H9 (cell line): ENCODE results near the gene MS4A6E. TPM values are rescaled to one million over a fixed set of nuclear protein-coding genes. Genes with fewer than 3 reads are reported as not detected.

Experiments used
- DNase-seq: peaks from one replicate; pipeline ENCODE4 v3.0.0-alpha.2; 2017
- H2AFZ ChIP-seq: one replicate; pipeline ENCODE4 v1.6.1; 2013; ENCODE audit warnings: mild to moderate bottlenecking, low read length, control low read depth, moderate library complexity
- H2AK5ac ChIP-seq: 2 replicates; pipeline ENCODE4 v1.6.1; 2013; ENCODE audit warnings: low read length, control low read depth, mixed read lengths; ENCODE audit not compliant: insufficient read length
- H2BK120ac ChIP-seq: one replicate; pipeline ENCODE4 v1.6.1; 2013; ENCODE audit warnings: low read depth, mild to moderate bottlenecking, low read length, control low read depth, inconsistent platforms; ENCODE audit not compliant: poor library complexity, severe bottlenecking
- H2BK12ac ChIP-seq: 2 replicates; pipeline ENCODE4 v1.6.1; 2013; ENCODE audit warnings: low read length, control low read depth, mixed read lengths, low read depth; ENCODE audit not compliant: insufficient read length
- H2BK15ac ChIP-seq: 2 replicates; pipeline ENCODE4 v1.6.1; 2013; ENCODE audit warnings: low read depth, low read length, control low read depth
- H2BK20ac ChIP-seq: one replicate; pipeline ENCODE4 v1.6.1; 2013; ENCODE audit warnings: low read depth, mild to moderate bottlenecking, low read length, control low read depth, inconsistent platforms; ENCODE audit not compliant: poor library complexity, severe bottlenecking
- H2BK5ac ChIP-seq: 2 replicates; pipeline ENCODE4 v1.6.1; 2013; ENCODE audit warnings: low read length, control low read depth, mixed read lengths; ENCODE audit not compliant: insufficient read length
- H3K14ac ChIP-seq: 2 replicates; pipeline ENCODE4 v1.6.1; 2013; ENCODE audit warnings: low read length, control low read depth; ENCODE audit not compliant: insufficient read depth
- H3K18ac ChIP-seq: 2 replicates; pipeline ENCODE4 v1.6.1; 2013; ENCODE audit warnings: low read depth, mild to moderate bottlenecking, mixed read lengths, low read length, control low read depth; ENCODE audit not compliant: insufficient read length
- H3K23ac ChIP-seq: 2 replicates; pipeline ENCODE4 v1.6.1; 2013; ENCODE audit warnings: low read length, control low read depth, mixed read lengths, low read depth; ENCODE audit not compliant: insufficient read length
- H3K23me2 ChIP-seq: 2 replicates; pipeline ENCODE4 v1.6.1; 2013; ENCODE audit warnings: low read depth, mild to moderate bottlenecking, mixed read lengths, low read length, control low read depth; ENCODE audit not compliant: insufficient read length, poor library complexity, severe bottlenecking
- H3K27ac ChIP-seq: 2 replicates; pipeline ENCODE4 v1.5.1; 2013; ENCODE audit warnings: low read length, control low read depth, mixed read lengths, low read depth; ENCODE audit not compliant: insufficient read length
- H3K27me3 ChIP-seq: 2 replicates; pipeline ENCODE4 v1.6.1; 2013; ENCODE audit warnings: low read length, control low read depth, inconsistent platforms; ENCODE audit not compliant: insufficient read depth
- H3K4ac ChIP-seq: 2 replicates; pipeline ENCODE4 v1.6.1; 2013; ENCODE audit warnings: low read depth, mild to moderate bottlenecking, control low read depth, inconsistent platforms, low read length, moderate library complexity
- H3K4me1 ChIP-seq: 2 replicates; pipeline ENCODE4 v1.6.1; 2013; ENCODE audit warnings: low read length, control low read depth, inconsistent platforms; ENCODE audit not compliant: insufficient read depth
- H3K4me2 ChIP-seq: 2 replicates; pipeline ENCODE4 v1.6.1; 2013; ENCODE audit warnings: low read length, control low read depth, mixed read lengths; ENCODE audit not compliant: insufficient read length, insufficient read depth
- H3K56ac ChIP-seq: 2 replicates; pipeline ENCODE4 v1.6.1; 2013; ENCODE audit warnings: low read depth, mild to moderate bottlenecking, mixed read lengths, low read length, control low read depth; ENCODE audit not compliant: insufficient read length
- H3K79me1 ChIP-seq: 2 replicates; pipeline ENCODE4 v1.6.1; 2013; ENCODE audit warnings: low read depth, mild to moderate bottlenecking, moderate library complexity, low read length, control low read depth, inconsistent platforms; ENCODE audit not compliant: insufficient read depth, poor library complexity, severe bottlenecking
- H3K79me2 ChIP-seq: 2 replicates; pipeline ENCODE4 v1.6.1; 2013; ENCODE audit warnings: low read length, control low read depth, inconsistent platforms; ENCODE audit not compliant: insufficient read depth
- H3K9ac ChIP-seq: 2 replicates; pipeline ENCODE4 v1.6.1; 2013; ENCODE audit warnings: low read length, control low read depth, mixed read lengths; ENCODE audit not compliant: insufficient read length; ENCODE audit errors: extremely low read depth
- H3K9me3 ChIP-seq: one replicate; pipeline ENCODE4 v1.6.1; 2013; ENCODE audit warnings: low read depth, low read length, inconsistent platforms; ENCODE audit not compliant: control insufficient read depth
- H3T11ph ChIP-seq: one replicate; pipeline ENCODE4 v1.6.1; 2013; ENCODE audit warnings: mild to moderate bottlenecking, low read length, control low read depth, inconsistent platforms
- H4K20me1 ChIP-seq: one replicate; pipeline ENCODE4 v1.6.1; 2013; ENCODE audit not compliant: control insufficient read depth, insufficient read length, insufficient read depth
- H4K5ac ChIP-seq: 2 replicates; pipeline ENCODE4 v1.6.1; 2013; ENCODE audit warnings: low read depth, mild to moderate bottlenecking, mixed read lengths, low read length, control low read depth; ENCODE audit not compliant: insufficient read length
- H4K8ac ChIP-seq: replicated peaks from 2 replicates; pipeline ENCODE4 v1.6.1; 2013; ENCODE audit warnings: low read length, control low read depth, mixed read lengths, low read depth; ENCODE audit not compliant: insufficient read length
- H4K91ac ChIP-seq: 2 replicates; pipeline ENCODE4 v1.6.1; 2013; ENCODE audit warnings: low read depth, mild to moderate bottlenecking, moderate library complexity, mixed read lengths, low read length, control low read depth; ENCODE audit not compliant: insufficient read length
- H3K27ac Mint-ChIP-seq, 3 experiments: 2 replicates in 2 of 3; 3 replicates in 1 of 3; pipeline ENCODE4 v1.8.0; 2020 to 2021; ENCODE audit warnings: mixed read lengths in 3 of 3, mild to moderate bottlenecking in 1 of 3, moderate library complexity in 1 of 3
- H3K27me3 Mint-ChIP-seq: 2 replicates; pipeline ENCODE4 v1.8.0; 2021; ENCODE audit warnings: low read depth, mild to moderate bottlenecking, moderate library complexity, mixed read lengths
- H3K36me3 Mint-ChIP-seq, 3 experiments: 2 replicates in 2 of 3; 3 replicates in 1 of 3; pipeline ENCODE4 v1.8.0; 2020 to 2021; ENCODE audit warnings: low read depth in 3 of 3, mixed read lengths in 3 of 3; ENCODE audit not compliant: insufficient read depth in 1 of 3
- H3K4me1 Mint-ChIP-seq, 2 experiments: 2 replicates each; pipeline ENCODE4 v1.8.0; 2020; ENCODE audit warnings: mixed read lengths in 2 of 2
- H3K4me3 Mint-ChIP-seq, 2 experiments: 2 replicates in 1 of 2; 3 replicates in 1 of 2; pipeline ENCODE4 v1.8.0; 2020 to 2021; ENCODE audit warnings: mild to moderate bottlenecking in 2 of 2, mixed read lengths in 2 of 2, moderate library complexity in 1 of 2
- H3K9me3 Mint-ChIP-seq, 2 experiments: 2 replicates in 1 of 2; 3 replicates in 1 of 2; pipeline ENCODE4 v1.8.0; 2020; ENCODE audit warnings: mild to moderate bottlenecking in 2 of 2, mixed read lengths in 2 of 2, moderate library complexity in 1 of 2
- CTCF ChIP-seq: fragments of 200-600 bp; sonication (generic); conservative IDR thresholded peaks from 3 replicates; pipeline ENCODE4 v1.8.0; 2021; ENCODE audit warnings: antibody characterized with exemption, mild to moderate bottlenecking
- WGBS: extraction: QIAGEN DNeasy Blood & Tissue Kit; methylation state at CpG from one replicate; pipeline ENCODE4 v1.1.7; 2013; ENCODE audit warnings: missing lambda C conversion rate, low lambda C conversion rate, mixed read lengths; ENCODE audit not compliant: insufficient read length; ENCODE audit errors: extremely low coverage; 5-methylcytosine and 5-hydroxymethylcytosine counted together
- total RNA-seq: library from RNA; stranded (reverse); gene quantifications from 2 replicates; pipeline ENCODE4 v1.2.1, GENCODE V29; 2021

The MS4A6E gene
- total RNA-seq, 1 experiment from 2014 or later, result not detected

GRCh38 chr11:60360621-60361020, 33.6 kb downstream of the MS4A6E start:
- no peak for DNase-seq
- Histone ChIP-seq H2BK15ac (no peak overlapping the region), H3K79me2 (no peaks in the 10 kb centered on the region), H3K18ac (no peak overlapping the region), H2BK120ac (no peak overlapping the region), H3T11ph (no peak overlapping the region), H3K4me1 (peaks cover 6% of the 10 kb centered on the region; the same call in 1 of the 2 replicates), H4K20me1 (no peaks in the 10 kb centered on the region), H4K8ac (no peak overlapping the region), H3K14ac (no peak overlapping the region), H3K4me2 (no peak overlapping the region), H3K23ac (no peak overlapping the region), H3K23me2 (no peaks in the 10 kb centered on the region), H3K9ac (no peak overlapping the region), H2AFZ (no peak overlapping the region), H2BK5ac (no peak overlapping the region), H2BK20ac (no peak overlapping the region), H3K79me1 (no peaks in the 10 kb centered on the region), H3K27me3 (no peaks in the 10 kb centered on the region), H3K9me3 (peaks cover 27% of the 10 kb centered on the region), H4K91ac (no peak overlapping the region), H3K27ac (no peak overlapping the region), H2BK12ac (no peak overlapping the region), H4K5ac (no peak overlapping the region), H3K56ac (no peak overlapping the region), H2AK5ac (no peak overlapping the region), H3K4ac (no peak overlapping the region)
- H3K27me3 Mint-ChIP-seq, result no peaks in the 10 kb centered on the region
- no CpG with 5 or more reads among the region's 4 CpGs for WGBS
- H3K4me3 Mint-ChIP-seq, result no peak overlapping the region
- peaks cover 10 to 38% (median 25%) of the 10 kb centered on the region in 3 experiments for H3K36me3 Mint-ChIP-seq
- peaks cover 22 to 28% of the 10 kb centered on the region in 2 experiments for H3K4me1 Mint-ChIP-seq
- peaks cover 22 to 32% of the 10 kb centered on the region in 2 experiments for H3K9me3 Mint-ChIP-seq
- TF ChIP-seq CTCF, result no peak
- H3K27ac Mint-ChIP-seq, result no peak overlapping the region
